ENCODE results near the gene CMTM2.
"Not testable (repeated sequence)": the region's sequence is repeated elsewhere in the genome, so short reads cannot be mapped to it uniquely, and the experiment has no call there.

CMTM2 gene

DNA sequence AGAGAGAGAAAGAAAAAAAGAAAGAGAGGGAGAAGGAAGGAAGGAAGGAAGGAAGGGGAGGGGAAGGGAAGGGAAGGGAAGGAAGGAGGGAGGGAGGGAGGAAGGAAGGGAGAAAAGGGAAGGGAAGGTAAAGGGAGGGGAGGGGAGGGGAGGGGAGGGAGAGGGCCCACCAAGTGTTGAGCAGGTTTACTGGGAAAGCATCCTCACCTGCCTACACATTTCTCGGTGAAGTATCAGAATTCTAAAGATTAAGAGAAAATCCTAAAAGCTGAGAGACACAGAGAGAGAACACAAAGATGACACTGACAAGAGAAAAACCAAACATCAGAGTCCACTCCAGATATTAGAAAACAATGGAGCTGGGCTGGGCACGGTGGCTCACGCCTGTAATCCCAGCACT, 13.0 kb downstream of the CMTM2 start:
- H4K20me1 ChIP-seq (ENCODE audit: insufficient read depth, low read length, poor library complexity, severe bottlenecking): no peaks in the 10 kb centered on the region
- H3K9ac ChIP-seq (ENCODE audit: low read depth, low read length, poor library complexity, severe bottlenecking): no peak overlapping the region
- no peak overlapping the region for H3K4me2 ChIP-seq (ENCODE audit: low read depth, low read length, poor library complexity, severe bottlenecking)
- no peak overlapping the region for H2AFZ ChIP-seq (ENCODE audit: low read length)
- no peaks in the 10 kb centered on the region; the same call in 1 of the 2 replicates for H3F3A ChIP-seq (ENCODE audit: low read depth)
- H3K9me3 ChIP-seq (ENCODE audit: insufficient read depth, low read depth, low read length): no peaks in the 10 kb centered on the region
- no peak for TF ChIP-seq EZH2phosphoT487 (IDR thresholded peaks at IDR 0.05; ENCODE audit: borderline replicate concordance)
- TF ChIP-seq CTCF (conservative IDR thresholded peaks at IDR 0.05; ENCODE audit: low read length): no peak
- no peaks in the 10 kb centered on the region for H3K9me2 ChIP-seq (replicated peaks; ENCODE audit: low read depth, low read length)
- H3K79me2 ChIP-seq (ENCODE audit: insufficient read depth, low read length): no peaks in the 10 kb centered on the region
- H3K4me3 ChIP-seq (ENCODE audit: low read length, poor library complexity, severe bottlenecking): no peak overlapping the region
- no peaks in the 10 kb centered on the region for H3K27me3 ChIP-seq (ENCODE audit: insufficient read depth, low read length, poor library complexity, severe bottlenecking)
- no peaks in the 10 kb centered on the region for H3K36me3 ChIP-seq (ENCODE audit: insufficient read depth, low read length)
- peaks cover 8% of the 10 kb centered on the region for H3K4me1 ChIP-seq (ENCODE audit: insufficient read depth, low read length, poor library complexity, severe bottlenecking)

GRCh38 chr16:66592814-66593213, 13.6 kb downstream of the CMTM2 start:
- no peaks in the 10 kb centered on the region for H3K9me3 ChIP-seq (ENCODE audit: insufficient read depth, low read depth, low read length)
- no peak overlapping the region for H3K4me3 ChIP-seq (ENCODE audit: low read length, poor library complexity, severe bottlenecking)
- H3K79me2 ChIP-seq (ENCODE audit: insufficient read depth, low read length): no peaks in the 10 kb centered on the region
- H3K27me3 ChIP-seq (ENCODE audit: insufficient read depth, low read length, poor library complexity, severe bottlenecking): no peaks in the 10 kb centered on the region
- no peaks in the 10 kb centered on the region; the same call in 1 of the 2 replicates for H3F3A ChIP-seq (ENCODE audit: low read depth)
- no peaks in the 10 kb centered on the region for H3K9me2 ChIP-seq (replicated peaks; ENCODE audit: low read depth, low read length)
- H3K36me3 ChIP-seq (ENCODE audit: insufficient read depth, low read length): no peaks in the 10 kb centered on the region
- H3K4me2 ChIP-seq (ENCODE audit: low read depth, low read length, poor library complexity, severe bottlenecking): no peak overlapping the region
- H3K4me1 ChIP-seq (ENCODE audit: insufficient read depth, low read length, poor library complexity, severe bottlenecking): peaks cover 5% of the 10 kb centered on the region
- H3K9ac ChIP-seq (ENCODE audit: low read depth, low read length, poor library complexity, severe bottlenecking): no peak overlapping the region
- no peaks in the 10 kb centered on the region for H4K20me1 ChIP-seq (ENCODE audit: insufficient read depth, low read length, poor library complexity, severe bottlenecking)
- TF ChIP-seq CTCF (conservative IDR thresholded peaks at IDR 0.05; ENCODE audit: low read length) (no peak), EZH2phosphoT487 (IDR thresholded peaks at IDR 0.05; ENCODE audit: borderline replicate concordance) (no peak)
- H2AFZ ChIP-seq (ENCODE audit: low read length): no peak overlapping the region

- Histone ChIP-seq H3K79me2 (ENCODE audit: insufficient read depth, low read length) (no peaks in the 10 kb centered on the region), H3K9me3 (ENCODE audit: insufficient read depth, low read depth, low read length) (no peaks in the 10 kb centered on the region), H2AFZ (ENCODE audit: low read length) (no peak overlapping the region), H3K9ac (ENCODE audit: low read depth, low read length, poor library complexity, severe bottlenecking) (no peak overlapping the region), H3K4me2 (ENCODE audit: low read depth, low read length, poor library complexity, severe bottlenecking) (no peak overlapping the region), H3K36me3 (ENCODE audit: insufficient read depth, low read length) (no peaks in the 10 kb centered on the region), H3K27me3 (ENCODE audit: insufficient read depth, low read length, poor library complexity, severe bottlenecking) (no peaks in the 10 kb centered on the region), H3K4me1 (ENCODE audit: insufficient read depth, low read length, poor library complexity, severe bottlenecking) (no peaks in the 10 kb centered on the region), H3K4me3 (ENCODE audit: low read length, poor library complexity, severe bottlenecking) (no peak overlapping the region), H3F3A (ENCODE audit: low read depth) (no peaks in the 10 kb centered on the region; the same call in 1 of the 2 replicates), H4K20me1 (ENCODE audit: insufficient read depth, low read length, poor library complexity, severe bottlenecking) (no peaks in the 10 kb centered on the region), H3K9me2 (replicated peaks; ENCODE audit: low read depth, low read length) (no peaks in the 10 kb centered on the region)
- TF ChIP-seq EZH2phosphoT487 (IDR thresholded peaks at IDR 0.05; ENCODE audit: borderline replicate concordance) (no peak), CTCF (conservative IDR thresholded peaks at IDR 0.05; ENCODE audit: low read length) (no peak)
Measured at GRCh38 chr16:66594739-66595138, 15.5 kb downstream of the CMTM2 start.

- H3F3A ChIP-seq (ENCODE audit: low read depth); H4K20me1 ChIP-seq (ENCODE audit: insufficient read depth, low read length, poor library complexity, severe bottlenecking); H3K9me2 ChIP-seq (replicated peaks; ENCODE audit: low read depth, low read length); H3K4me3 ChIP-seq (ENCODE audit: low read length, poor library complexity, severe bottlenecking); H3K4me2 ChIP-seq (ENCODE audit: low read depth, low read length, poor library complexity, severe bottlenecking); H2AFZ ChIP-seq (ENCODE audit: low read length); H3K27me3 ChIP-seq (ENCODE audit: insufficient read depth, low read length, poor library complexity, severe bottlenecking); H3K36me3 ChIP-seq (ENCODE audit: insufficient read depth, low read length); H3K9ac ChIP-seq (ENCODE audit: low read depth, low read length, poor library complexity, severe bottlenecking); H3K79me2 ChIP-seq (ENCODE audit: insufficient read depth, low read length); H3K4me1 ChIP-seq (ENCODE audit: insufficient read depth, low read length, poor library complexity, severe bottlenecking); H3K9me3 ChIP-seq (ENCODE audit: insufficient read depth, low read depth, low read length): not testable (repeated sequence)
Measured at GRCh38 chr16:66596559-66596958, 17.3 kb downstream of the CMTM2 start.

Data from Loucy (cell line).